ENCODE measurements around the gene IRF5.

- no peak for TF ChIP-seq CTCF (conservative IDR thresholded peaks at IDR 0.05; ENCODE audit: low read length)
- TF ChIP-seq EZH2phosphoT487 (IDR thresholded peaks at IDR 0.05; ENCODE audit: borderline replicate concordance): no peak
These were observed 1.5 kb downstream of the IRF5 start for GRCh38 chr7:128939075-128939860.
